ENCODE results near the gene GIPC1. TPM values are rescaled to one million over a fixed set of nuclear protein-coding genes. Genes with fewer than 3 reads are reported as not detected.
"Not testable (repeated sequence)": the region's sequence is repeated elsewhere in the genome, so short reads cannot be mapped to it uniquely, and the experiment has no call there.

The GIPC1 gene
- total and polyA plus RNA-seq, 4 experiments from 2014 or later = 32.3 to 63.6 (median 42.0) TPM

- Histone ChIP-seq H3K27me3 (ENCODE audit: insufficient read depth, low read length) (no peaks in the 10 kb centered on the region), H3K36me3 (ENCODE audit: insufficient read depth, low read length) (peaks cover 44% of the 10 kb centered on the region), H3K4me1 (ENCODE audit: insufficient read depth, low read length) (no peaks in the 10 kb centered on the region), H3K27ac (ENCODE audit: low read depth, low read length) (no peak overlapping the region), H3K9me3 (ENCODE audit: control insufficient read depth in 1 of 2, low read length in 2 of 2) (no peaks in the 10 kb centered on the region), H3K4me3 (ENCODE audit: low read length in 2 of 2) (no peak overlapping the region)
- Mint-ChIP-seq H3K27me3 (no peaks in the 10 kb centered on the region), H3K4me3 (no peak overlapping the region), H3K9me3 (peaks cover 0 to 1% (median 0%) of the 10 kb centered on the region in 8 donors), H3K27ac (peak overlapping the region in 3 of 7 donors; percentile 5 to 86 (median 48)), H3K36me3 (peaks cover 41 to 69% of the 10 kb centered on the region in 2 donors), H3K4me1 (peaks cover 0 to 7% (median 2%) of the 10 kb centered on the region in 4 donors)
- intact Hi-C loops (cut with micrococcal nuclease) = no loop called here
- DNase-seq = no peak
- ChIA-PET CTCF (ENCODE audit: partially characterized antibody) (interaction anchor here (1.5 to 1.8 kb wide), 2 partner anchors 11 to 19 kb away, joined by 3 to 5 read pairs; no protein-coding TSS in a partner anchor), POLR2A (ENCODE audit: partially characterized antibody) (no interaction called here)
These were observed 35.0 kb downstream of the GIPC1 start for GRCh38 chr19:14460935-14461334.

GRCh38 chr19:14459703-14460102, 36.2 kb downstream of the GIPC1 start:
- CTCF ChIA-PET (ENCODE audit: partially characterized antibody) = interaction anchor here (0.7 to 1.5 kb wide), 4 partner anchors 9 to 27 kb away, joined by 3 to 5 read pairs (median 4); no protein-coding TSS in a partner anchor
- H3K36me3 ChIP-seq (ENCODE audit: insufficient read depth, low read length) = peaks cover 43% of the 10 kb centered on the region

GRCh38 chr19:14452303-14452702, 43.6 kb downstream of the GIPC1 start:
- H3K4me3 Mint-ChIP-seq = not testable (repeated sequence)

More at GRCh38 chr19:14459703-14460102, 36.2 kb downstream of the GIPC1 start:
- H3K27ac Mint-ChIP-seq = peak overlapping the region in 4 of 7 donors; percentile 22 to 77 (median 54)
- H3K4me3 Mint-ChIP-seq = no peak overlapping the region
- intact Hi-C loops (cut with micrococcal nuclease) = no loop called here
- H3K36me3 Mint-ChIP-seq = peaks cover 38 to 70% of the 10 kb centered on the region in 2 donors
- H3K27ac ChIP-seq (ENCODE audit: low read depth, low read length) = no peak overlapping the region
- H3K9me3 Mint-ChIP-seq = peaks cover 0 to 1% (median 0%) of the 10 kb centered on the region in 8 donors
- no peaks in the 10 kb centered on the region for H3K27me3 ChIP-seq (ENCODE audit: insufficient read depth, low read length)
- H3K9me3 ChIP-seq (ENCODE audit: control insufficient read depth in 1 of 2, low read length in 2 of 2) = no peaks in the 10 kb centered on the region
- POLR2A ChIA-PET (ENCODE audit: partially characterized antibody) = no interaction called here
- no peaks in the 10 kb centered on the region for H3K27me3 Mint-ChIP-seq
- DNase-seq = no peak
- peaks cover 0 to 7% (median 2%) of the 10 kb centered on the region in 4 donors for H3K4me1 Mint-ChIP-seq
- no peaks in the 10 kb centered on the region for H3K4me1 ChIP-seq (ENCODE audit: insufficient read depth, low read length)
- no peak overlapping the region for H3K4me3 ChIP-seq (ENCODE audit: low read length in 2 of 2)

GRCh38 chr19:14450876-14451275, 45.1 kb downstream of the GIPC1 start:
- POLR2A ChIA-PET (ENCODE audit: partially characterized antibody) = interaction anchor here (0.8 kb wide), 1 partner anchor 22 kb away, joined by 3 read pairs; no protein-coding TSS in a partner anchor
- peak overlapping the region in 1 of 7 donors; percentile 15 for H3K27ac Mint-ChIP-seq
- Histone ChIP-seq H3K4me3 (ENCODE audit: low read length in 2 of 2) (no peak overlapping the region), H3K9me3 (ENCODE audit: control insufficient read depth in 1 of 2, low read length in 2 of 2) (no peaks in the 10 kb centered on the region), H3K4me1 (ENCODE audit: insufficient read depth, low read length) (peaks cover 7% of the 10 kb centered on the region), H3K27ac (ENCODE audit: low read depth, low read length) (no peak overlapping the region), H3K27me3 (ENCODE audit: insufficient read depth, low read length) (no peaks in the 10 kb centered on the region), H3K36me3 (ENCODE audit: insufficient read depth, low read length) (peaks cover 69% of the 10 kb centered on the region)
- H3K4me3 Mint-ChIP-seq = no peak overlapping the region
- intact Hi-C loops (cut with micrococcal nuclease) = no loop called here
- peaks cover 10 to 22% (median 14%) of the 10 kb centered on the region in 4 donors for H3K4me1 Mint-ChIP-seq
- DNase-seq = no peak
- H3K9me3 Mint-ChIP-seq = no peaks in the 10 kb centered on the region
- H3K27me3 Mint-ChIP-seq = no peaks in the 10 kb centered on the region
- peaks cover 45 to 63% of the 10 kb centered on the region in 2 donors for H3K36me3 Mint-ChIP-seq
- CTCF ChIA-PET (ENCODE audit: partially characterized antibody) = no interaction called here

More at GRCh38 chr19:14452303-14452702, 43.6 kb downstream of the GIPC1 start:
- DNase-seq; H3K4me3 ChIP-seq (ENCODE audit: low read length in 2 of 2); H3K9me3 Mint-ChIP-seq; H3K4me1 ChIP-seq (ENCODE audit: insufficient read depth, low read length); H3K27ac ChIP-seq (ENCODE audit: low read depth, low read length); intact Hi-C loops (cut with micrococcal nuclease); H3K9me3 ChIP-seq (ENCODE audit: control insufficient read depth in 1 of 2, low read length in 2 of 2); H3K27me3 ChIP-seq (ENCODE audit: insufficient read depth, low read length); H3K27ac Mint-ChIP-seq; H3K27me3 Mint-ChIP-seq: not testable (repeated sequence)
- H3K36me3 ChIP-seq (ENCODE audit: insufficient read depth, low read length) = peaks cover 55% of the 10 kb centered on the region
- peaks cover 35 to 60% of the 10 kb centered on the region in 2 donors for H3K36me3 Mint-ChIP-seq
- ChIA-PET CTCF (ENCODE audit: partially characterized antibody) (interaction anchor here (0.8 kb wide), 1 partner anchor 28 kb away, joined by 3 read pairs; no protein-coding TSS in a partner anchor), POLR2A (ENCODE audit: partially characterized antibody) (interaction anchor here (1.0 kb wide), 1 partner anchor 14 kb away, joined by 3 read pairs; no protein-coding TSS in a partner anchor)
- H3K4me1 Mint-ChIP-seq = peaks cover 8 to 17% (median 12%) of the 10 kb centered on the region in 4 donors

GRCh38 chr19:14450168-14450874, 45.6 kb downstream of the GIPC1 start:
- peaks cover 45 to 65% of the 10 kb centered on the region in 2 donors for H3K36me3 Mint-ChIP-seq
- Histone ChIP-seq H3K27ac (ENCODE audit: low read depth, low read length) (no peak overlapping the region), H3K9me3 (ENCODE audit: control insufficient read depth in 1 of 2, low read length in 2 of 2) (no peaks in the 10 kb centered on the region), H3K27me3 (ENCODE audit: insufficient read depth, low read length) (no peaks in the 10 kb centered on the region), H3K4me3 (ENCODE audit: low read length in 2 of 2) (no peak overlapping the region), H3K4me1 (ENCODE audit: insufficient read depth, low read length) (peaks cover 7% of the 10 kb centered on the region), H3K36me3 (ENCODE audit: insufficient read depth, low read length) (peaks cover 71% of the 10 kb centered on the region)
- H3K27me3 Mint-ChIP-seq = no peaks in the 10 kb centered on the region
- intact Hi-C loops (cut with micrococcal nuclease) = no loop called here
- DNase-seq = peak; percentile 47 to 76 (median 50)
- peak overlapping the region in 5 of 7 donors; percentile 24 to 74 (median 43) for H3K27ac Mint-ChIP-seq
- H3K4me3 Mint-ChIP-seq = no peak overlapping the region
- no peaks in the 10 kb centered on the region for H3K9me3 Mint-ChIP-seq
- peaks cover 10 to 22% (median 14%) of the 10 kb centered on the region in 4 donors for H3K4me1 Mint-ChIP-seq
- ChIA-PET CTCF (ENCODE audit: partially characterized antibody) (no interaction called here), POLR2A (ENCODE audit: partially characterized antibody) (interaction anchor here (0.8 kb wide), 1 partner anchor 22 kb away, joined by 3 read pairs; no protein-coding TSS in a partner anchor)

GRCh38 chr19:14449321-14449720, 46.6 kb downstream of the GIPC1 start:
- Mint-ChIP-seq H3K36me3 (peaks cover 51 to 63% of the 10 kb centered on the region in 2 donors), H3K9me3 (no peaks in the 10 kb centered on the region), H3K4me1 (peaks cover 13 to 27% (median 18%) of the 10 kb centered on the region in 4 donors), H3K27me3 (no peaks in the 10 kb centered on the region), H3K4me3 (peak overlapping the region in 2 of 8 donors; percentile 7 to 59), H3K27ac (peak overlapping the region in 4 of 7 donors; percentile 59 to 83 (median 64))
- no peak for DNase-seq
- ChIA-PET POLR2A (ENCODE audit: partially characterized antibody) (no interaction called here), CTCF (ENCODE audit: partially characterized antibody) (interaction anchor here (1.6 kb wide), 1 partner anchor 22 kb away, joined by 4 read pairs; no protein-coding TSS in a partner anchor)
- no peaks in the 10 kb centered on the region for H3K9me3 ChIP-seq (ENCODE audit: control insufficient read depth in 1 of 2, low read length in 2 of 2)
- peaks cover 70% of the 10 kb centered on the region for H3K36me3 ChIP-seq (ENCODE audit: insufficient read depth, low read length)
- no peaks in the 10 kb centered on the region for H3K27me3 ChIP-seq (ENCODE audit: insufficient read depth, low read length)
- H3K27ac ChIP-seq (ENCODE audit: low read depth, low read length) = no peak overlapping the region
- H3K4me1 ChIP-seq (ENCODE audit: insufficient read depth, low read length) = peaks cover 11% of the 10 kb centered on the region
- no peak overlapping the region for H3K4me3 ChIP-seq (ENCODE audit: low read length in 2 of 2)
- intact Hi-C loops (cut with micrococcal nuclease) = no loop called here

All from CD4-positive, alpha-beta memory T cell (primary cell).